OCI-LY1 (cell line): ENCODE measurements around the gene SPATA13.

Source experiments
- H2AFZ ChIP-seq: fragments of 200-600 bp; sonication (generic), shearing (Covaris generic); 2 replicates; pipeline ENCODE4 v1.6.0; 2014; ENCODE audit warnings: antibody characterized with exemption, mild to moderate bottlenecking, low read length
- H3F3A ChIP-seq: fragments of 200-600 bp; sonication (generic), shearing (Covaris generic); 2 replicates; pipeline ENCODE4 v1.6.0; 2014; ENCODE audit warnings: mild to moderate bottlenecking, antibody characterized with exemption, low read length, moderate library complexity; ENCODE audit not compliant: insufficient read depth
- H3K27ac ChIP-seq: fragments of 200-600 bp; sonication (generic); 2 replicates; pipeline ENCODE4 v1.5.1; 2014; ENCODE audit warnings: low read length, mixed run types, mild to moderate bottlenecking, low read depth; ENCODE audit not compliant: poor library complexity, severe bottlenecking
- H3K27me3 ChIP-seq: fragments of 200-600 bp; sonication (generic); 2 replicates; pipeline ENCODE4 v1.6.0; 2014; ENCODE audit warnings: antibody characterized with exemption, mild to moderate bottlenecking, low read length, moderate library complexity; ENCODE audit not compliant: insufficient read depth
- H3K36me3 ChIP-seq: fragments of 200-600 bp; sonication (generic); 2 replicates; pipeline ENCODE4 v1.6.1; 2014; ENCODE audit warnings: mild to moderate bottlenecking, antibody characterized with exemption, low read length, moderate library complexity, mixed read lengths; ENCODE audit not compliant: insufficient read depth
- H3K4me1 ChIP-seq: fragments of 200-600 bp; sonication (generic); 2 replicates; pipeline ENCODE4 v1.5.1; 2014; ENCODE audit warnings: mild to moderate bottlenecking, low read length, moderate library complexity; ENCODE audit not compliant: insufficient read depth, severe bottlenecking
- H3K4me2 ChIP-seq: fragments of 200-600 bp; sonication (generic), shearing (Covaris generic); 2 replicates; pipeline ENCODE4 v1.6.1; 2014; ENCODE audit warnings: low read length
- H3K4me3 ChIP-seq: fragments of 200-600 bp; sonication (generic); 2 replicates; pipeline ENCODE4 v1.5.1; 2014; ENCODE audit warnings: low read length, low read depth, mild to moderate bottlenecking, mixed read lengths; ENCODE audit not compliant: poor library complexity, severe bottlenecking
- H3K79me2 ChIP-seq: fragments of 200-600 bp; shearing (Covaris generic); 2 replicates; pipeline ENCODE4 v1.6.1; 2016; ENCODE audit warnings: mixed run types, low read length, mixed read lengths; ENCODE audit not compliant: insufficient read depth
- H3K9ac ChIP-seq: fragments of 200-600 bp; sonication (generic), shearing (Covaris generic); 2 replicates; pipeline ENCODE4 v1.6.1; 2014; ENCODE audit warnings: mild to moderate bottlenecking, low read length, mixed read lengths
- H3K9me2 ChIP-seq: fragments of 200-600 bp; sonication (generic), shearing (Covaris generic); 2 replicates; pipeline ENCODE4 v1.6.1; 2014; ENCODE audit warnings: low read depth, mild to moderate bottlenecking, low read length, mixed read lengths
- H3K9me3 ChIP-seq: fragments of 200-600 bp; shearing (Covaris generic); 2 replicates; pipeline ENCODE4 v1.6.1; 2014; ENCODE audit warnings: low read length, mixed read lengths
- H4K20me1 ChIP-seq: fragments of 200-600 bp; sonication (generic), shearing (Covaris generic); 2 replicates; pipeline ENCODE4 v1.6.0; 2016; ENCODE audit warnings: mild to moderate bottlenecking, low read length; ENCODE audit not compliant: insufficient read depth
- CTCF ChIP-seq: fragments of 200-600 bp; sonication (generic), shearing (Covaris generic); IDR thresholded peaks from 2 replicates; pipeline ENCODE4 v1.5.1; 2017; ENCODE audit warnings: mild to moderate bottlenecking, antibody characterized with exemption, low read length, moderate library complexity, mixed read lengths
- EZH2 ChIP-seq: fragments of 200-600 bp; sonication (generic), shearing (Covaris generic); IDR thresholded peaks from 2 replicates; pipeline ENCODE4 v1.8.0; 2017; ENCODE audit warnings: borderline replicate concordance, mixed run types, mild to moderate bottlenecking, antibody characterized with exemption, low read length, moderate library complexity, mixed read lengths

SPATA13 gene

GRCh38 chr13:24226762-24227161, 66.2 kb downstream of the SPATA13 start:
- Histone ChIP-seq H3K27ac (no peak overlapping the region), H3K9ac (no peak overlapping the region), H4K20me1 (no peaks in the 10 kb centered on the region), H3F3A (no peaks in the 10 kb centered on the region), H3K4me3 (no peak overlapping the region), H3K9me3 (no peaks in the 10 kb centered on the region), H3K36me3 (no peaks in the 10 kb centered on the region), H3K9me2 (no peaks in the 10 kb centered on the region), H3K79me2 (no peaks in the 10 kb centered on the region), H2AFZ (no peak overlapping the region), H3K4me2 (no peak overlapping the region), H3K27me3 (peaks cover 4% of the 10 kb centered on the region; the same call in 1 of the 2 replicates), H3K4me1 (no peaks in the 10 kb centered on the region)
- TF ChIP-seq CTCF (no peak), EZH2 (no peak)

- peaks cover 4% of the 10 kb centered on the region; the same call in 1 of the 2 replicates for H3K27me3 ChIP-seq
- no peak overlapping the region for H3K9ac ChIP-seq
Observed at GRCh38 chr13:24228852-24229458, 68.4 kb downstream of the SPATA13 start.

GRCh38 chr13:24230428-24231072, 70.0 kb downstream of the SPATA13 start:
- Histone ChIP-seq H2AFZ (no peak overlapping the region), H3K4me2 (no peak overlapping the region), H3K36me3 (no peaks in the 10 kb centered on the region), H4K20me1 (no peaks in the 10 kb centered on the region), H3F3A (no peaks in the 10 kb centered on the region), H3K9ac (no peak overlapping the region), H3K4me1 (no peaks in the 10 kb centered on the region), H3K27ac (no peak overlapping the region), H3K27me3 (no peaks in the 10 kb centered on the region), H3K4me3 (no peak overlapping the region), H3K9me2 (no peaks in the 10 kb centered on the region), H3K9me3 (no peaks in the 10 kb centered on the region), H3K79me2 (no peaks in the 10 kb centered on the region)
- TF ChIP-seq EZH2 (no peak), CTCF (no peak)

More at GRCh38 chr13:24228852-24229458, 68.4 kb downstream of the SPATA13 start:
- H3K27ac ChIP-seq = no peak overlapping the region
- H3K9me2 ChIP-seq = no peaks in the 10 kb centered on the region
- no peaks in the 10 kb centered on the region for H3K4me1 ChIP-seq
- no peak overlapping the region for H2AFZ ChIP-seq
- TF ChIP-seq CTCF (peak; percentile 78), EZH2 (no peak)
- no peaks in the 10 kb centered on the region for H3F3A ChIP-seq
- H3K9me3 ChIP-seq = no peaks in the 10 kb centered on the region
- H3K4me3 ChIP-seq = no peak overlapping the region
- H3K4me2 ChIP-seq = no peak overlapping the region
- H3K36me3 ChIP-seq = no peaks in the 10 kb centered on the region
- no peaks in the 10 kb centered on the region for H3K79me2 ChIP-seq
- no peaks in the 10 kb centered on the region for H4K20me1 ChIP-seq
